Measurements from ENCODE around the gene BID. TPM values are rescaled to one million over a fixed set of nuclear protein-coding genes. Genes with fewer than 3 reads are reported as not detected.

The BID gene
- total RNA-seq, 1 donor from 2014 or later: 22.1 TPM

DNA sequence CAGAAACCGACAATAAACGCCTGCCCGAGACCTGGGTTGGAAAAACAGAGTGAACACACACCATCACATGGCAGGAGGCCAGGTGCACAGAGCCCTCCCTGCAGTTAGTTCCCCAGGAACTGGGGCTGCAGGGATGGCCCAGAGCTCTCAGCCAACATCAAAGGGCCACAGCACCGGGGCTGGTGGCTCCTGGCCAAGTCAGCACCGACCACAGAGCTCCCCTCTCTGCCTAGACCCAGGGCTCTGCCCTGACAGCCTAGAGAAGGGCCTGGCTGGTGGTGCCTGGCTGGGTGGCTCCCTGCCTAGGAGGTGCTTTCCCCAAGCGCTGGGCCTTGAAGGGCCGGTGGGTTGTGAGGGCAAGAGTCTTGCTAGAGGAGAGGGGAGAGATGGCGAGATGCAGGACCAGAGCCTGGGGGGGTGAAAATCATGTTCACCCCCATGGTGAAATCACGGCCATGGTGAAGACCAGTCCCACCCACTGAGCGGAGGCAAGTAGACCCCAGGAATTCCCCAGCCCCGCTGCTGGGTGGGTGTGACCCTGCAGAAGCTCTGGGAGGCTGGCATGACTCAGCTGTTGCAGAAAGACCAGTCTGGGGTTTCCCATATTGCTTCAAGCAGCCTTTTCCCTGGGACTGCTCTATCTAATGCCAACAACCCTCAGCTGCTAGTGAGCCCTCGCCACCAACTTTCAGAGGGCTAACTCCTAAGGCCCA, 7.2 kb upstream of the BID start:
- no peak overlapping the region for H3K4me3 ChIP-seq (ENCODE audit: low read depth, low read length)
- DNase-seq (ENCODE audit: low read depth) (peak; percentile 92), FAIRE-seq (no peak)
- H3K36me3 ChIP-seq (ENCODE audit: control insufficient read depth, insufficient read depth, low read length): no peaks in the 10 kb centered on the region
- H3K27me3 ChIP-seq (ENCODE audit: control insufficient read depth, insufficient read depth, low read length): peaks cover 4% of the 10 kb centered on the region
- TF ChIP-seq, protein P1, sequence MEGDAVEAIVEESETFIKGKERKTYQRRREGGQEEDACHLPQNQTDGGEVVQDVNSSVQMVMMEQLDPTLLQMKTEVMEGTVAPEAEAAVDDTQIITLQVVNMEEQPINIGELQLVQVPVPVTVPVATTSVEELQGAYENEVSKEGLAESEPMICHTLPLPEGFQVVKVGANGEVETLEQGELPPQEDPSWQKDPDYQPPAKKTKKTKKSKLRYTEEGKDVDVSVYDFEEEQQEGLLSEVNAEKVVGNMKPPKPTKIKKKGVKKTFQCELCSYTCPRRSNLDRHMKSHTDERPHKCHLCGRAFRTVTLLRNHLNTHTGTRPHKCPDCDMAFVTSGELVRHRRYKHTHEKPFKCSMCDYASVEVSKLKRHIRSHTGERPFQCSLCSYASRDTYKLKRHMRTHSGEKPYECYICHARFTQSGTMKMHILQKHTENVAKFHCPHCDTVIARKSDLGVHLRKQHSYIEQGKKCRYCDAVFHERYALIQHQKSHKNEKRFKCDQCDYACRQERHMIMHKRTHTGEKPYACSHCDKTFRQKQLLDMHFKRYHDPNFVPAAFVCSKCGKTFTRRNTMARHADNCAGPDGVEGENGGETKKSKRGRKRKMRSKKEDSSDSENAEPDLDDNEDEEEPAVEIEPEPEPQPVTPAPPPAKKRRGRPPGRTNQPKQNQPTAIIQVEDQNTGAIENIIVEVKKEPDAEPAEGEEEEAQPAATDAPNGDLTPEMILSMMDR (IDR thresholded peaks at IDR 0.05; ENCODE audit: insufficient read depth, low read length, severe bottlenecking): no peak

DNA sequence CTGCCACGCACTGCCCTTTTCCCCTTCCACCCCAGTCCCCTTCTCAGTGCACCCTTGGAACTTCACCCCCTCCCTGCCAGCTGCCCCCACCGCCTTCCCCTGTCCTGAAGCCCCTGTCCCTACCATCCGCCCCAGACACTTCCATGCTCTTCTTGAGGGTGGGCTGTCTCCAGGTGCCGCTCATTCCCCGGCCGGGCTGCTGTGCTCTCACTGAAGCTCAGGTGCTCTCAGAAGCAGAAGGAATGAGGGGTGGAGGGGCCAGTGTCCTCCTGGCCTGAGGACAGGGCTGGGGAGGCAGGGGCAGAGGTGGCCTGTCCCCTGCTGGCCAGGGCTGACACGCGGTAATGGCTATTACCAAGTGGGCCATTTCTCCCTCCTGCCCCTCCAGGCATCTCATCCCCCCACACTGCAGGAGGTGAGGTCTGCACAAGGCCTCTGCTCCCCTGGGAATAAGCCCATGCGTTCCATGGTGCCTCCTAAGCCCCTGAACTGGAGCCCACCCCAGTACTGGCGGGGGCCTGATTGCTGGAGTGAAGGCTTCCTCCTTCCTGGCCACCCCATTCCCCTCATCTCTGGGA, 6.6 kb upstream of the BID start:
- H3K36me3 ChIP-seq (ENCODE audit: control insufficient read depth, insufficient read depth, low read length): no peaks in the 10 kb centered on the region
- TF ChIP-seq, protein P1 (IDR thresholded peaks at IDR 0.05; ENCODE audit: insufficient read depth, low read length, severe bottlenecking): no peak
- no peak for FAIRE-seq
- H3K4me3 ChIP-seq (ENCODE audit: low read depth, low read length): no peak overlapping the region
- DNase-seq (ENCODE audit: low read depth): no peak
- peaks cover 4% of the 10 kb centered on the region for H3K27me3 ChIP-seq (ENCODE audit: control insufficient read depth, insufficient read depth, low read length)

DNA sequence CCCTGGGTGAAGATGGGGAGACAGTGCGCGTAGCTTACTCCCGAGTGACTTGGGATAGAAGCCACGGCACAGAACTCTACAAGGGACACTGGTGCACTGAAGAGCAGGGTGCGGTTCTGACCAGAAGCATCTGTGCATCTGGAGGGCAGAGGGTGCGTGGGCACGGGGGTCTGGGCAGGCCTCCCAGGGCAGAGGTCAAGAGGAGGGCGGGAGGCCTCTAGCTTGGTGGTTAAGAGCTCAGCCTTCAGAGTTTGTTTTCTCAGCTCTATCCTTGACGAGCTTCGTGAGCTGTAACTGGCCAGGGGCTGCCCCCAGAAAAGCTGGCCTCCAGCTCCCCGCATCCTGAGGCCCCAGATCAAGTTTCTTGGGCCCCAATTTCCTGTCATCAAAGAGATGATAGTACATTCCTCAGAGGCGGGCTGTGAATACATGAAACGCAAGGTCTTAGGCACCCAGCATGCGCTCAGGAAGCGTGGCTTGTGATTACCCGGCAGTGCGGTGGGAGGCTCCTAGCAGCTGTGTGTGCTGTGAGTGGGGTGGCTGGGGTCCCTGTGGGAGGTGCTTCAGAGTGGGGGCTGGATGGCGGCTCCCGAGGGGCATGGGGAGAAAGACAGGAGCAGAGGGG, 6.0 kb upstream of the BID start:
- Histone ChIP-seq H3K4me3 (ENCODE audit: low read depth, low read length) (no peak overlapping the region), H3K36me3 (ENCODE audit: control insufficient read depth, insufficient read depth, low read length) (no peaks in the 10 kb centered on the region), H3K27me3 (ENCODE audit: control insufficient read depth, insufficient read depth, low read length) (peaks cover 4% of the 10 kb centered on the region)
- FAIRE-seq (no peak), DNase-seq (ENCODE audit: low read depth) (no peak)
- TF ChIP-seq, protein P1 (IDR thresholded peaks at IDR 0.05; ENCODE audit: insufficient read depth, low read length, severe bottlenecking): no peak

DNA sequence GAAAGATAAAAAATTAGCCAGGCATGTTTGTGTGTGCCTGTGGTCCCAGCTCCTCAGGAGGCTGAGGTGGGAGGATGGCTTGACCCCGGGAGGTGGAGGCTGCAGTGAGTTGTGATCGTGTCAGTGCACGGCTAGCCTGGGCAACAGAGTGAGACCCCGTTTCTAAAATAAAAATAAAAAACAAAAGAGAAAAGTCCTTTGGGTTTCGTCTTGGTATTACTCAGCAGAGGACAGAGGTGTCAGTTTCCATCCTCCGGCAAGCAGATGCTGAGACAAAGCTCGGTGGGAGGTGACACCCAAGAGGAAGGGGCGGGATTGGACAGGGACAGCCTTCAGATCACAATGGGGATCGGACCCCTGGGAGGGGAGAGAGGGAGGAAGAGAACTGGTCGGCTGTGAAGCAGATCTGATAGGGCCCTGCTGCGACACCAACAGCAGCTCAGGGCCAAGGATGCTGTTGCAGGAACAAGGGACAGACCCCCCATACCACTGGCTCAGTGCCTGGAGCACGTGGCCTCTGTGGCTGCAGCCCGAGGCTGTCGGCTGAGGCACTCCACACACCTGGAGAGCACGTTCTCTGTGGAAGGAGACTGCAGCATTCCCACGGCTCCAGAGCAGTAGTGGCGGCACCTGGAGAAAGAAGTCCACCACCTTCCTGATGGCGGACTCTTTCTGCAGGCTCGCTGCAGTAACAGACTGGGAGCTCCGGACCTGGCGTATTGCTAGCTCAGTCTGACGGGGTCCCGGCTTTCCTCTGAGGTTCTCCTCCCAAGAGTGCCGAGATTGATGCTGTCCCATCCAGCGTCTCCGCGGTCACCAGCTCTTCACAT, 5.2 kb upstream of the BID start:
- H3K27me3 ChIP-seq (ENCODE audit: control insufficient read depth, insufficient read depth, low read length): peaks cover 4% of the 10 kb centered on the region
- no peaks in the 10 kb centered on the region for H3K36me3 ChIP-seq (ENCODE audit: control insufficient read depth, insufficient read depth, low read length)
- no peak overlapping the region for H3K4me3 ChIP-seq (ENCODE audit: low read depth, low read length)
- FAIRE-seq (no peak), DNase-seq (ENCODE audit: low read depth) (no peak)
- TF ChIP-seq, protein P1 (IDR thresholded peaks at IDR 0.05; ENCODE audit: insufficient read depth, low read length, severe bottlenecking): no peak

DNA sequence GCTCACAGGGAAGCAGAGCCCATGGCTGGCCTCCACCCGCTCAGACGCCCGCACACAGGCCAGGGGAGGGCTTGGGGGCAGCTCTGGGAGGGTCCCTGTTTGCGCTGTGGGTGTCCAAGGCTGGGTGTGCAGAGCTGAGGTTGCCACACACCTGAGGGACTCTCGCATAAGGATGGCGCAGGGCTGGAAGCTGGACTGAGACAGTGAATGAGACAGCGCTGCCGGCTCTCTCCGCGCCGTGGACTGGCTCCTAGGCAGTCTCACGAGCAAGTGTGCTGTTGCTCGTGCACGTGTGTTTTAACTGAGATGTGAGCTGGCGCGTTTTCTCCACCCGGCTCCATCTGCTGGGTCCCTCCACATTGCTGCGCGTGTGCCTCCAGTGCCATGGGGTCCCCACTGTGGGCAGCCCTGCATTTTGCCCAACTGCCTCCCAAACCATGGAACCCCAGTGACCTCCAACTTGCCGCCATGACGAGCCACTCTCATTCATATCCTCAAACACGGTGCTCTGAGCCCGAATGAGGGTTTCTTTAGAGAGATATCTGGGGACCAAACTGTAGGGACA, 4.2 kb upstream of the BID start:
- DNase-seq (ENCODE audit: low read depth) (no peak), FAIRE-seq (no peak)
- Histone ChIP-seq H3K4me3 (ENCODE audit: low read depth, low read length) (no peak overlapping the region), H3K36me3 (ENCODE audit: control insufficient read depth, insufficient read depth, low read length) (no peaks in the 10 kb centered on the region), H3K27me3 (ENCODE audit: control insufficient read depth, insufficient read depth, low read length) (peaks cover 4% of the 10 kb centered on the region)
- TF ChIP-seq, protein P1 (IDR thresholded peaks at IDR 0.05; ENCODE audit: insufficient read depth, low read length, severe bottlenecking): no peak
